HG02970 (cell line): ENCODE data around the gene GNAI1.
"Not testable (repeated sequence)": the region's sequence is repeated elsewhere in the genome, so short reads cannot be mapped to it uniquely, and the experiment has no call there.

Source experiments
- ATAC-seq: cut with Tn5 transposase; IDR thresholded peaks from one replicate; pipeline ENCODE4 v1.9.1; 2021; ENCODE audit warnings: mild to moderate bottlenecking, moderate library complexity, moderate number of reproducible peaks; ENCODE audit not compliant: unreplicated experiment, low FRiP score

Gene GNAI1

DNA sequence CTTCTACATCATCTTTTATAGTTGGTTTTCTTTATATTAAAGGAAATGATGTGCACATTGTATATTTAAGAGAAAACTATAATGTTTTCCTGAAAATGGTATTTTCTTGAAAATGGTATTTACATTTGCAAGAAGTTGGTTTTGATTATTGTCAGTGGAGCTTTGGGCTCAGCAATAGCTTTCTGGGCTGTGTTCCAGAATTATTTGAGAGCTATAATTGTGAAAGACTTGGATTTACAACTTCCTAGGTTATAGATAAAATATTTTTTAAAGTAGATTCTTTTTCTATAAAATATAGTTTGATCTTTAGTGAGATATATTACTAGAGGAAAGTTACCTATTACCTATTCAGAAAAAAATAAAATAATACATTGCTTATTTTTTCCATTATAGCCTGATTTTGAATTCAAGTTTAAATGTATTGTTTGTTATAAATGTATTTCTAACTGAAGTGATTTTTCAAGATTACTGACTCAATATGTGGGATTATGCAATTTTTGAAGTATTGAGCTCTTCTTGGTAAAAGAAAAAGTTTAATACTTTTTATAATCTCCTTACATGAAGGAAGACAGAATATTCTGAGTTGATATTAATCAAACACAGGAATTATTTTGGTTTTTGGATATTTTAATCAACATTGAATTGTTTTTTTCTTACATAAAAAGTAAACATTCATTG lies 20.2 kb downstream of the GNAI1 start:
- ATAC-seq: no peak

DNA sequence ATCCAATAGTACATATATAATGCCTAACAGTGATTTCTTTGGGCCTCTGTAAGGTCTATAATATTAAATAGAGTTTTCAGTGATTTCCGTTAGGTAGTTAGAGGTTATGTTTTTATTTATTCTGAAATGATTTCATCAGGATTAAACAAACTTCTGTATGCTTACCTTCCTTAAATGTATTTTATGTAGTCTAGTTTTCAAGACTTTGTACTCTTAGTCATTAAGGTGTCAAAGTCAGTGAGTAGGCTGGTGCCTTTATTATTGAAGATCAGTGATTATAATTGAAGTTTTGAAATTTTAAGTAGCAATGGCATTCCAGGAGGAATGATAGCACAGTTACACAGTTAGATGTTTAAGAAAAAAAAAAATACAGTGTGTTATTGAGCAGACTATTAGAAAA lies 20.7 kb downstream of the GNAI1 start:
- ATAC-seq: no peak

DNA sequence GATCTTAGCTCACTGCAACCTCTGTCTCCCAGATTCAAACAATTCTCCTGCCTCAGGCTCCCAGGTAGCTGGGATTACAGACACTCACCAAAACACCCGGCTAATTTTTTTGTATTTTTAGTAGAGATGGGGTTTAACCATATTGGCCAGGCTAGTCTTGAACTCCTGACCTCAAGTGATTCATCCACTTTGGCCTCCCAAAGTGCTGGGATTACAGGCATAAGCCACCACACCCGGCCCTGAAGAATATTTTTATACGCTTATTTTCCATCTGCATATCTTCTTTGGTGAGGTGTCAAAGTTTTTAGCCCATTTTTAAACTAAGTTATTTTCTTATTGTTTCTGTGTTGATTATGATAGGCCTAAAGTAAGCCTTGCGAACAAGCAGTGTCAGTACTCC lies 23.1 kb downstream of the GNAI1 start:
- ATAC-seq: not testable (repeated sequence)

DNA sequence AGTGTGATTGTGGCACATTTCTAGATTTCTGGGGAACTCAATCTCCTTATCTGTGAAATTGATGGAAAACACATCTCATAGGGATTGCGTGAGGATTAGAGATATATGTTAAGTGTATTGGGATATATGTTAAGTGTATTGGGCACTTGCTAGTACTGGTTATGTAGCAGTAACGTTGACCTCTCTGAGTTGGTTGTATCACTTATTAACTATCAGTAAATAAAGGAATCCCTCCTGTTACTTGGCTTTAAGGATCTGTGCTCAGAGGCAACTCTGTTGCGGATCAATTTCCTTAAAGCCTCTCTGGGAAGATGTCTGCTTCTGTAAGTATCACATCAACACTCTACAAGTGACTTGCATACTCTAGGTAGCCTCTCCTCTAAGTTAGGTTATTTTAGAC lies 25.2 kb downstream of the GNAI1 start:
- ATAC-seq: no peak

DNA sequence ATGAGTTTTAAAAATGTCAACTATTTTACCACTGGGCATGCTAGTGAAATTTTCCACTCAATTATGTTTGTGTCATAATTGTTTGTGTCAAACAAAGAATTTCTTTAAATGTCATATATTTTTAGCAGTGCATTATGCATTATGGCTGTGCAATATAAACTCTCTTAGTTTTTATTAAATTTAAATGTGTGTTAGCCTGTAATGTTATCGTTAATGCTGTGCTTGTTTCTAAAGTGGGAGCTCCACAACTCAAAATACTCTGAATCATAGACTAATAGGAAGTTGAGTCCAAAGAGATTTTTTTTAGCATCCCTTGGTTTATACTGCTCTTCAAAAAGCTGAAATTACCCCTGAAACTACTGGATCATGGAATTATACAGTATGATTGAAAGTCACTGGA lies 26.8 kb downstream of the GNAI1 start:
- ATAC-seq: no peak

DNA sequence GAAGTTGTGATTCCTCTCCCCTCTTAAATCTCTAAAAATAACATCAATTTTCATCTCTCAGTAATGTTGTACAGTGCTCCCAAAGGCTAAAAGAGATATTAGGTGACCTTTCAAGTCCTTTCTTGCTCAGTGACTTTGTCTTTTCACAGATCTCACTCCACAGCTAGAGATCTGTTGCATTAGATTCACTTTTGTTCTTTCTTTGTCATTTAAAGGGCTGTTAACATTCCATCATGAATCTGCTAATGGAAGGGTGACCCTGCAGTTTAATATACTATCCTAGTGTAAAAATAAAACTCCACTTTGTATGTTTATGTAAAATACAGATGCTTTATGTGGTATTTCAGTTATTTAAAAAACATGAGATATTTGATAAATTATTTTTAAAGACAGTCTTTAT lies 30.5 kb downstream of the GNAI1 start:
- ATAC-seq: no peak

DNA sequence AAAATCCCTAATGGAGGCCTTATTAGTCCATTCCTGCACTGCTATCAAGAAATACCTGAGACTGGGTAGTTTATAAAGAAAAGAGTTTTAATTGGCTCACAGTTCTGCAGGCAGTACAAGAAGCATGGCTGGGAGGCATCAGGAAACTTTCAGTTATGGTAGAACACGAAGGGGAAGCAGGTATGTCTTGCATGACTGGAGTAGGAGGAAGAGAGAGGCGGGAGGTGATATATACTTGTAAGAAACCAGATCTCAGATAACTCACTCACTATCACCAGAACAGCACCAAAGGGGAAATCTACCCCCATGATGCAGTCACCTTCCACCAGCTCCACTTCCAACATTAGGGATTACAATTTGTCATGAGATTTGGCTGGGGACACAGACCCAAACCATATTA lies 35.8 kb downstream of the GNAI1 start:
- ATAC-seq: no peak

DNA sequence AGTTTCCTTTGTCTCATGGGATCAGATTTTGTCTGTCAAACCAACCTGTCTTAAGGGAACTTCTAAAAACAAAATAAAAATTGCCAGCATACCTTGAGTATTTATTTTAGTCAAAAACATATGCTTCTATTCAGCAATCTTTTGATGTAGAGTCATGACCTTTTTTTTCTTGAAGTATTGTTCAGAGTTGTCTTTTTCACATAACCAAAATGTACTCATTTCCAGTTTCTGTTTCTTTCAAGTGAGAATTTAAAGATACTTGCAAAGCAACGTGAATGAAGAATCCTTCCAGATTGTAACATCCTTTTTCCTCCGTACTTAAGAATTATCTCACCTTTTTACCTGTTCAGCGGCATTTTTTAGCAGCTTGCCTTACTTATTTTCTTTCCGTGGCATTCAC lies 37.8 kb downstream of the GNAI1 start:
- no peak for ATAC-seq

DNA sequence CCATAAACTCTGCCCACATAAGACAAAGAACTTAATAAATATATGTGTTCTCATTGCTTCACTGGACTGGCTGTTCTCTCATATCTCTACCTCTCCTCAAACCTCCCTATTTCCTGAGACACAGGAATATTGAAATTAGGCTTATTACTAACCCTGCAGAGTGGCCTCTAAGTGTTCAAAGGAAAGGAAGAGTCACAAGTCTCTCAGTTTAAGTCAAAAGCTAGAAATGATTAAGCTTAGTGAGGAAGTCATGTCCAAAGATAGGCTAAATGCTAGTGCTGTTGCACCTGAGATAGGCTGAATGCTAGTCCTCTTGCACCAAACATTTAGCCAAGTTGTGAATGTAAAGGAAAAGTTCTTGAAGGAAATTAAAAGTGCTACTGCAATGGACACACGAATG lies 41.1 kb downstream of the GNAI1 start:
- ATAC-seq: no peak

DNA sequence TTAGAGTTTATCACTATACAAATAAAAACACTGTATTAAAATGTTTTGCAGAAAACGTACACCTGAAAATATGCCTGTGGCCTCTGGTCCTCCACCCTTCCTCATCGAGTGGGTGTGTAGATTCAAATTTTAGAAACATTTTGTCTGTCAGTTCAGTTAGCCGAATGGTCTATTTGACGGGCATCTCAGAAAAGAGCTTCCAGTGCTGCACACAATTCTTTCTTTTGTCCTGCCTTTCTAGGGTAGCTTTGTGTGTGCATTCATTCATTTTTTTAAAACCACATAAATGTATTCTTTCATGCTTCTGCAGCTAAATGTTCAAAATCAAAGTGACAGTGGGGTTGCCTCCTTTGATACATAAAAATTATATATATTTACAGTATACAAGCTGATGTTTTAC lies 46.8 kb downstream of the GNAI1 start:
- ATAC-seq: no peak

DNA sequence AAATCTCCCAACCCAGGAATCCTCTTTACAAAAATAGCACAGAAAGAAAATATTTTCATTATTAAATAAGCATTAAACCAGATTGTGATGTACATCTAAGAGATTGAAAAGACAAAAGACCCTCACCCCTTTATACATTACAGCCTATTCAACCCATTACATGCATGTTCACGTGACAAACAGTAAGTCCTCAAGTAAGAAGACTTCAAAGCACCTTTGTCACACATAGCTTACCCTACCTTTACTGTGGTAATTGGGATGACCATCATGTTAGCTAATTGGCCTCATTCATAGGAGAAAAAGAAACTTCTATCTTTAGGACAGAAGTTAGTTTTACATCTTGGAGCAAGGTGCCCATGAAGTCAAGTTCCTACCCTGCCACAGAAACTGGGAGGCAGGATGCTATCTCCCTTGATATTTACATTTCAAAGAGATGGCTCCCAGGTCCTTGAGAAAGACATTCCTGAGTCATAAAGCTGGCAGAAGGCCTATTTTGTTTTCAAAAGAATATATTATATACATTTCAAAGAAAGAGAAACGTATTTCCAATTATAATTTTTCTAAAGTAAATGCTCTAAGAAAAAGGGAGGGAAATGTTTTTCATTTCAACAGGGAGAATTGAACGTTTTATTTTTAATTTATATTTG lies 48.1 kb downstream of the GNAI1 start:
- no peak for ATAC-seq

DNA sequence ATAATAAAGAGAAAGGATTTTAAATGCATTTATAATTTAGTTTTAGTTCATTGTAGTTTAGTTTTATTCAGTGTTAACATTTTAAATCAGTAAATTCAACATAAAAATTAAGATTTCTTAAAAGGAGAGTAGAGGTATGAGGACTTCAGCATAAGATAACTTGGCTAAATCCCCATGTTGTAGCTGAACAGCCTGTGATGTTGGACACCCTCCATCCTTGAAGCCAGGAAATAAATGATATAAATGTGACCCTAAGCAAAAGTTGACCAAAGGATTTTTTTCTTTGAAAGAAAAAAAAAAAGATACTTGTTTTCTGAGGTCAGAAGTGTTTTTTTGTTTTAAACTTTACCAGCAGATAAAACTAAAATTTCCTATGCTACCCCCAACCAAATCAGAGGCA lies 48.7 kb downstream of the GNAI1 start:
- no peak for ATAC-seq

DNA sequence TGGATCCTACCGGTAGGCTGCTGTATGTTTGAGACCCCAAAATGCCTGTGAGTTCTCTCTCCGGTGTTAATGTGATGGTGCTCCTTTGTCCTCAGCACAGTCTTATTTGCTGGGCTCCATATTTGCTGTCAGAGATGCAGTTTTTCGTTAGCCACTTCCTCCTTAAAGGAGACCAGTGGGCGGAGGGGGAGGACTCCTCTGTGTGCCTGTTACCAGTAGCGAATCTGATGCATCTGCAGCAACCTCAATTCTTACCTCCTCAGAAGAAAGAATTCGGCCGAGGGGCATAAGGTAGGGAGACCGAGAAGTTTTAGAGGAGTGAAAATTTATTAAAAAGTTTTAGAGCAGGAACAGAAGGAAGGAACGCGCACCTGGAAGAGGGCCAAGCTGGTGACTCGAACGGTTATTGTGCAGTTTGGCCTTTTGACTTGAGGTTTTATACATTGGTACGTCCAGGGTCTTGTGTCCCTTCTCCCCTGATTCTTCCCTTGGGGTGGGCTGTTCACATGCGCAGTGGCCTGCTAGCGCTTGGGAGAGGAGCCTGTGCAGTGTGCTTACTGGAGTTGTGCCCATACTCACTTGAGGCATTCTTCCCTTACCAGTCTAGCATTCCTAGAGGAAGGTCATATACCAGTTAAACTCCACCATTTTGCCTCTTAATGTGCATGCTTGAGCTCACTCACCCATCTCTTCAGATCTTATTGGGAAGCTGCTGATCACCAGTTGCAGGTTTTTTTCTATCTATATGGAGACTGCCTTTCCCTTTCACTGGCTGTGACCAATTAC lies 49.5 kb downstream of the GNAI1 start:
- no peak for ATAC-seq

DNA sequence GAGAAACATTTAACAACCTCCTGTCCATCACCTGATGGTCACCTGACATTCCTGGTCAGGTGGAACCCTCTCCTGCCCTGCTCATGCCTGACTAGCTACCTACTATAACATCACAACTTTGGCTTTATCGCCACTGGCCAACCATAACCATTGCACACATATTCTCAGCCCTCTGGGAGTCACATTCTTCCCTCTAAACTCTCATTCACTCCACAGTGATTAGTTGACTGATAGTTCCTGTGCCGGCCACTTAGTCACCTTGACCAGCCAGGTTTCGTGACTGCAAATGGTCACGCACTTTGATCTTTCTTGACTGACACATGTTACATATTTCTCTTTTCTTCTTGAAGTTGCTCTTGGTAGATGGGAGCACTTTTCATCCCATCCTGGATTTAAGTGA lies 50.1 kb downstream of the GNAI1 start:
- no peak for ATAC-seq

DNA sequence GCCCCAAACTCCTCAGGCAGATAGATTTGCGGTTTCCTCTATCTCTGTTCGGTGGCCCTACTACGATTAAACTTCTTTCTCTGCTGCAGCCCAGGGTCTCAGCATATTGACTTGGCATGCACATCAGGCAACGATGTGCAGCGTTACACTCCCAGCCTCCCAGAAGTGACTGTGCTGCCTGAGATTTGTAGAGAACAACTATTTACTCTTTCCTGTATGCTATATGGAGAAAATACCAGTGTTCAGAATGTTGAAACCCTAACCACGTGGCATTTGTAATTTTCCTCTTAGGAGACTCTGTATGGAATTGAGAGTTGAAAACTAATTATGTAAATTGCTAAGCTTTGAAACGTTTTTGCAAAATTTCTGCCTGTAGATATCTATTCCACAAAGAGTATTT lies 50.9 kb downstream of the GNAI1 start:
- no peak for ATAC-seq

DNA sequence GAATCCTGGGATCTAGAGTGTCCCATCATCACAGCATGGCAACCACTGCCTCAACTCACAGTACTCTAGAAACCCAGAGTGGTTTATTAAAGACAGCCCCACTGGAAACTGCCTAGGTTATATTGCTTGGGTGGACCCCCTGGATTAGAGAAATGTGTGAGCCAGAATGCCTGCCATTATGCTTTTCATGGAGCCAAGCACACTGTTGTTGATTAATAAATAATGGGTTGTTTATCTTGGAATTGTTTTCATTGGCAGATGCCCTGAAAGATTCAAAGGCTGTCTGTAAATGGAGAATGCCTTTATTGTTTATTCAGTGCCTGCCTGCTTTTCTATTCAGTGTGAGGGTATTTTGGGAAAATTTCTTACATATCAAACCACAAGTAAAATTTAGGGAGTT lies 52.1 kb downstream of the GNAI1 start:
- no peak for ATAC-seq

DNA sequence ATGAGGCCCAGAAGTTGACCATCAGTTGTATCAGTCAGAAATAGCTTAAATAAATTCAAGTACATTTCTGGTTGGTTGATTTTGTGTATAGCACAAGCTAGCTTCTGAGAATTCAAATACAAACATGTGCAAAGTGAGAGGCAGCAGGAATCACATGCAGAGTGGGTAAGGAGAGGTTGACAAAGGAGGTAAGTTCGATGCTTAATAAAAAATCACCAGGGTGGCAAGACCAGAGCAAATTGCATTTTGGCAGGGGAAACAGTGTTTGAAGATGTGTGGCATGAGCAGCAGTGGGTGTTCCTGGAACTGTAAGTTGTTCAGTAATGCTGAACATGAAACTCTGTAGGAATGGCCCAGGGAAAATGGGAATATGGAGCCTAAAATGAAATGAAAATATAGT lies 52.6 kb downstream of the GNAI1 start:
- ATAC-seq: no peak

DNA sequence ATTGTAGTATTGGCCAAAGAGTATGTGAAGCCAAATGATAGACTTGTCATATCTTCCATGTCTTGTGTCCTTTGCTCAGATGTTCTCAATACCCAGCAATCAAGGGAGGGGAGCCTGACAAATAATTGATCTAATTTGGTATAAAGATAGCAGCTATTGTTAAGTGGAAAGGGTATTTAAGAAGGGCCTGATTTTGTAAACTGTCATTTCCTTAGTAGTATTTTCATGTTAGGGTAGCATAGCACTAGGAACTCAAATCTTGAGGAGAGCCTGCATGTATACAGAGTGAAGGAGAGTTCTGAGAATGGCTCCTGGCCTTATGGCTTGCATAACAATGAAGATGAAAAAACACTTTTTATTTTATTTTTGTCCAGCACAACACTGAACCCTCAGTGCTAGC lies 53.1 kb downstream of the GNAI1 start:
- no peak for ATAC-seq

DNA sequence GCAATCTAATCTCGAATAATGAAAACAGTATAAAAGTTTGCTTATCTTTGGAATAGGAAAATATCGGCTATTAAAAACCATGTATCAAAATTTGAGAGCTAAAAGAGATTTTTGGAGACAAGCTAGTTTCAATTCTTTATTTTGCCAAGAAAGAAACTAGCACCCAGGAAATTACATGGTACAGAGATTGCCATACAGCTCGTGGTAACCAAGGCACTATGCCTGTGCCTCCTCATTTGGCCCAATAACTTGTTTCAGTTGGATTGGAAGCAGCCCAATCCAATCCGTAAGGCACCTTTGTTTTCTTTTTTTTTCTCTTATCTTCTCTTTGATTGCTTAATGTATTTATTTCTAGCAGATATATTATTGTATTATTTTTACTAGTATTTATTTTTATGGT lies 55.0 kb downstream of the GNAI1 start:
- ATAC-seq: no peak

DNA sequence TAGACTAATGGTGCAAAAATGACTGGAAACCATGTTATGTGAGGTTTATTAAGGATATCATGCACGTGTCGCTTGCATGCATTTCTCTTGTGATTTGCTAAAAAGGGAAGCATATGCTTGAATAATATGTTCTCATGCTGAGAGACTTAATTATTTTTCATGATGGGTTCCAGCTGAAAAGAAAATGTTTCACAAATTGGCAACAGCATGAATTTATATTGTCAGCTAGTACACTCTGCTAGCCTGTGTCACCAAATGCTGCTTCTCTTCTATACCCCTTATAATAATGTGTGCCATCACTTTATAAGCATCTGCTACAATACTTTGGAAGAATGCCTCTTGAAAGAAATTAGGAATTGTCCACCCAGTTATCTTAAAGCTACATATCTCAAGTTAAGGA lies 63.0 kb downstream of the GNAI1 start:
- no peak for ATAC-seq

DNA sequence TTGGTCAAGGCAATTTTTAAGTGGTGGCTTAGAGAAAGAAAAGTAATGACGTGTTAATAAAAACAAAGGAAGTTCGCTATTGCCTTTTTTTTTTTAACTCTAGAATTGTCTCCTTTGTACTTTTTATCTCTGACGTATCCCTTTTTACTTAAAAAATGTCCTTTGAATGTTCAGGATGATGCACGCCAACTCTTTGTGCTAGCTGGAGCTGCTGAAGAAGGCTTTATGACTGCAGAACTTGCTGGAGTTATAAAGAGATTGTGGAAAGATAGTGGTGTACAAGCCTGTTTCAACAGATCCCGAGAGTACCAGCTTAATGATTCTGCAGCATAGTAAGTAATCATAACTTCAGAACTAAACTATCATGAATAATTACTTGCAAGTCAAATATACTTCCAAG lies 64.4 kb downstream of the GNAI1 start:
- ATAC-seq: no peak

DNA sequence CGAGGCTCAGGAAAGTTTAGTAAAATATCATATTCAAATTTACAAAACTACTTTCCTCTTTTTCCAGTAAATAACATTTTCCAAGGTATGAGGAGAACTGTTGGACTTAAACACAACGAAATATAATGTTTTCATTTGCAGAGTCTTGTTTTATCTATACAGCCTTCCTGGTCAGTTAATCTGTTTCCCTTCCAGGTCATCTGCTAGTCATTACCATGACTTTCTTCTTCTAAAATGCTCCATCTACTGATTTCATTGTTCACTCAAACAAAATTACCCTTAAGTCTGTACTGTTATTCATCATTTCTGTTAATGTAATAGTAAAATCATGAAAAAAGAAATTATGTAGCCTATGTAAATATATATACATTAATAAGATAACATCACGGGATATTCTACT lies 69.8 kb downstream of the GNAI1 start:
- no peak for ATAC-seq
